LoVo (cell line): ENCODE measurements around the gene GALNTL6.

Experiments
- DNase-seq: peaks from one replicate; pipeline ENCODE4 v3.0.0-alpha.2; 2016; ENCODE audit warnings: low spot score

Gene GALNTL6

GRCh38 chr4:172125443-172125842 is 312.2 kb downstream of the GALNTL6 start:
- no peak for DNase-seq

GRCh38 chr4:172127168-172127567 is 314.0 kb downstream of the GALNTL6 start:
- no peak for DNase-seq

- no peak for DNase-seq
These were observed 316.4 kb downstream of the GALNTL6 start for GRCh38 chr4:172129593-172129992.

GRCh38 chr4:172134521-172134920 is 321.3 kb downstream of the GALNTL6 start:
- no peak for DNase-seq

GRCh38 chr4:172141025-172141424 is 327.8 kb downstream of the GALNTL6 start:
- DNase-seq, result no peak

GRCh38 chr4:172142281-172142741 is 329.1 kb downstream of the GALNTL6 start:
- DNase-seq, result no peak

GRCh38 chr4:172143605-172144314 is 330.6 kb downstream of the GALNTL6 start:
- DNase-seq, result no peak

- no peak for DNase-seq
These were observed 334.5 kb downstream of the GALNTL6 start for GRCh38 chr4:172147687-172148086.

- no peak for DNase-seq
These were observed 336.1 kb downstream of the GALNTL6 start for GRCh38 chr4:172149329-172149728.

GRCh38 chr4:172152284-172152683 is 339.1 kb downstream of the GALNTL6 start:
- no peak for DNase-seq

GRCh38 chr4:172153719-172154118 is 340.5 kb downstream of the GALNTL6 start:
- no peak for DNase-seq

- no peak for DNase-seq
These were observed 342.7 kb downstream of the GALNTL6 start for GRCh38 chr4:172155838-172156345.

GRCh38 chr4:172157946-172158345 is 344.7 kb downstream of the GALNTL6 start:
- no peak for DNase-seq

- no peak for DNase-seq
These were observed 350.0 kb downstream of the GALNTL6 start for GRCh38 chr4:172163215-172163614.

- no peak for DNase-seq
These were observed 355.7 kb downstream of the GALNTL6 start for GRCh38 chr4:172168888-172169287.

GRCh38 chr4:172169871-172170270 is 356.7 kb downstream of the GALNTL6 start:
- DNase-seq, result no peak

GRCh38 chr4:172173206-172173605 is 360.0 kb downstream of the GALNTL6 start:
- no peak for DNase-seq

- DNase-seq, result no peak
These were observed 364.2 kb downstream of the GALNTL6 start for GRCh38 chr4:172177382-172177781.

- no peak for DNase-seq
These were observed 375.2 kb downstream of the GALNTL6 start for GRCh38 chr4:172188248-172188988.

GRCh38 chr4:172202480-172203076 is 389.4 kb downstream of the GALNTL6 start:
- DNase-seq, result peak; percentile 22

GRCh38 chr4:172207258-172207657 is 394.1 kb downstream of the GALNTL6 start:
- no peak for DNase-seq

GRCh38 chr4:172207886-172208285 is 394.7 kb downstream of the GALNTL6 start:
- DNase-seq, result no peak

- DNase-seq, result no peak
These were observed 407.5 kb downstream of the GALNTL6 start for GRCh38 chr4:172220679-172221078.
